ENCODE measurements around the gene IL9.

Gene IL9

DNA sequence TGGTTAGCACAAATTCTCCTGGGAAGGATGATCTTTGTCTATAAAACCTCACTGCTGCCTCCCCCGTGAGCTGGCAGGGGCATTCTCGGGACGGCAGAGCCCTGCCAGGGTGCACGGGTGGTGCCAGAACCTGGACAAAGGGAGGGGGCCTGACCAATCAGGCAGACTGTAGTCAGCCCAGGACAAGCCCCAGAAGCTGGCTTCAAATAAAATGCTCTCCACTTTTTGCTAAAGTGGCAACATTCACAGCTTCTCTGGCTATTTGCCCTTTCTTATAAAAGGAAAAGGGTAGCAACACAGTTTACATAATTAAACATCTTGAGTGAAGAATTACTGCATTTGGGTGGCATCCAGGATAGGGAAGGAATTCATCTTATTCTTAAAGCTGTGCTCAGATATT, 14.4 kb downstream of the IL9 start:
- H3K9ac ChIP-seq (ENCODE audit: low read length) = no peak overlapping the region
- H3K9me2 ChIP-seq (replicated peaks; ENCODE audit: insufficient read depth, low read length) = no peaks in the 10 kb centered on the region
- H3K36me3 ChIP-seq (ENCODE audit: low read length) = no peaks in the 10 kb centered on the region
- H3K27me3 ChIP-seq (ENCODE audit: low read length) = no peaks in the 10 kb centered on the region
- H3K9me3 ChIP-seq (ENCODE audit: insufficient read depth, low read length) = no peaks in the 10 kb centered on the region
- no peaks in the 10 kb centered on the region for H3F3A ChIP-seq (ENCODE audit: insufficient read depth)
- H4K20me1 ChIP-seq (ENCODE audit: low read depth, low read length) = no peaks in the 10 kb centered on the region
- no peak for TF ChIP-seq CTCF (IDR thresholded peaks at IDR 0.05; ENCODE audit: insufficient read depth, low read length, poor library complexity, severe bottlenecking)
- no peak for TF ChIP-seq EZH2phosphoT487 (conservative IDR thresholded peaks at IDR 0.05; ENCODE audit: low read length)
- no peak overlapping the region for H2AFZ ChIP-seq (ENCODE audit: low read depth, low read length, severe bottlenecking)
- no peak overlapping the region for H3K4me2 ChIP-seq (ENCODE audit: low read depth, low read length, poor library complexity, severe bottlenecking)
- H3K79me2 ChIP-seq (ENCODE audit: insufficient read depth, low read length) = no peaks in the 10 kb centered on the region
- H3K27ac ChIP-seq (ENCODE audit: low read depth, low read length) = no peak overlapping the region
- H3K4me3 ChIP-seq (ENCODE audit: insufficient read depth, low read length, poor library complexity, severe bottlenecking) = no peak overlapping the region

DNA sequence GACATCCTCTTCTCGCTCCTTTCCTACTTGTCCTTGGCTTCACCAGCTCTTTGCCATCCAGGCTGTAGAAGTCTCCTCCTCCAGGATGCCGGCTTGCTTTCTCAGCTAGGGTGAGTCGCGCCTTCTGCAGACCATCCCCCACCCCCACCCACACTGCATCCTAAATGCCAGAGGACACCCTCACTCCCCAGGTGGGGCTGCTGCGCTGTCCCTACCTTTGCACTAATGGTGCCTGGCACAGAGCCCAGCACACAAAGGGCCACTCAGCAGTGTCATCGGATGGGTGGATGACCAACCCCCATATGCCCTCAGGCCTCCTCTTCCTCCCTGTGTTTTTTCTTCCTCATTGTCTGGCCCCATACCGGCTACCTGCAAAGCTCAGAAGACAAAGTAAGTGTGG, 14.8 kb downstream of the IL9 start:
- Histone ChIP-seq H2AFZ (ENCODE audit: low read depth, low read length, severe bottlenecking) (no peak overlapping the region), H3K4me2 (ENCODE audit: low read depth, low read length, poor library complexity, severe bottlenecking) (no peak overlapping the region), H3K27ac (ENCODE audit: low read depth, low read length) (no peak overlapping the region), H3F3A (ENCODE audit: insufficient read depth) (no peaks in the 10 kb centered on the region), H3K9ac (ENCODE audit: low read length) (no peak overlapping the region), H3K9me3 (ENCODE audit: insufficient read depth, low read length) (no peaks in the 10 kb centered on the region), H3K4me3 (ENCODE audit: insufficient read depth, low read length, poor library complexity, severe bottlenecking) (no peak overlapping the region), H3K79me2 (ENCODE audit: insufficient read depth, low read length) (no peaks in the 10 kb centered on the region), H3K9me2 (replicated peaks; ENCODE audit: insufficient read depth, low read length) (no peaks in the 10 kb centered on the region), H4K20me1 (ENCODE audit: low read depth, low read length) (no peaks in the 10 kb centered on the region), H3K27me3 (ENCODE audit: low read length) (no peaks in the 10 kb centered on the region), H3K36me3 (ENCODE audit: low read length) (no peaks in the 10 kb centered on the region)
- no peak for TF ChIP-seq CTCF (IDR thresholded peaks at IDR 0.05; ENCODE audit: insufficient read depth, low read length, poor library complexity, severe bottlenecking)
- no peak for TF ChIP-seq EZH2phosphoT487 (conservative IDR thresholded peaks at IDR 0.05; ENCODE audit: low read length)

- no peaks in the 10 kb centered on the region for H3K9me3 ChIP-seq (ENCODE audit: insufficient read depth, low read length)
- no peak overlapping the region for H3K4me3 ChIP-seq (ENCODE audit: insufficient read depth, low read length, poor library complexity, severe bottlenecking)
- H3F3A ChIP-seq (ENCODE audit: insufficient read depth) = no peaks in the 10 kb centered on the region
- TF ChIP-seq CTCF (IDR thresholded peaks at IDR 0.05; ENCODE audit: insufficient read depth, low read length, poor library complexity, severe bottlenecking) (peak; percentile 39), EZH2phosphoT487 (conservative IDR thresholded peaks at IDR 0.05; ENCODE audit: low read length) (no peak)
- H4K20me1 ChIP-seq (ENCODE audit: low read depth, low read length) = no peaks in the 10 kb centered on the region
- H3K27me3 ChIP-seq (ENCODE audit: low read length) = no peaks in the 10 kb centered on the region
- no peak overlapping the region for H3K9ac ChIP-seq (ENCODE audit: low read length)
- H3K36me3 ChIP-seq (ENCODE audit: low read length) = no peaks in the 10 kb centered on the region
- H2AFZ ChIP-seq (ENCODE audit: low read depth, low read length, severe bottlenecking) = no peak overlapping the region
- no peaks in the 10 kb centered on the region for H3K9me2 ChIP-seq (replicated peaks; ENCODE audit: insufficient read depth, low read length)
- H3K79me2 ChIP-seq (ENCODE audit: insufficient read depth, low read length) = no peaks in the 10 kb centered on the region
- H3K27ac ChIP-seq (ENCODE audit: low read depth, low read length) = no peak overlapping the region
- H3K4me2 ChIP-seq (ENCODE audit: low read depth, low read length, poor library complexity, severe bottlenecking) = no peak overlapping the region
These were observed 15.4 kb downstream of the IL9 start for GRCh38 chr5:135880278-135880677.

GRCh38 chr5:135879591-135879990, 16.1 kb downstream of the IL9 start:
- H3K36me3 ChIP-seq (ENCODE audit: low read length) = no peaks in the 10 kb centered on the region
- H4K20me1 ChIP-seq (ENCODE audit: low read depth, low read length) = no peaks in the 10 kb centered on the region
- H3K9ac ChIP-seq (ENCODE audit: low read length) = no peak overlapping the region
- no peaks in the 10 kb centered on the region for H3K9me2 ChIP-seq (replicated peaks; ENCODE audit: insufficient read depth, low read length)
- H3K27ac ChIP-seq (ENCODE audit: low read depth, low read length) = no peak overlapping the region
- H2AFZ ChIP-seq (ENCODE audit: low read depth, low read length, severe bottlenecking) = no peak overlapping the region
- H3K9me3 ChIP-seq (ENCODE audit: insufficient read depth, low read length) = no peaks in the 10 kb centered on the region
- H3F3A ChIP-seq (ENCODE audit: insufficient read depth) = no peaks in the 10 kb centered on the region
- H3K27me3 ChIP-seq (ENCODE audit: low read length) = no peaks in the 10 kb centered on the region
- no peak overlapping the region for H3K4me3 ChIP-seq (ENCODE audit: insufficient read depth, low read length, poor library complexity, severe bottlenecking)
- H3K4me2 ChIP-seq (ENCODE audit: low read depth, low read length, poor library complexity, severe bottlenecking) = no peak overlapping the region
- no peaks in the 10 kb centered on the region for H3K79me2 ChIP-seq (ENCODE audit: insufficient read depth, low read length)
- TF ChIP-seq EZH2phosphoT487 (conservative IDR thresholded peaks at IDR 0.05; ENCODE audit: low read length) (no peak), CTCF (IDR thresholded peaks at IDR 0.05; ENCODE audit: insufficient read depth, low read length, poor library complexity, severe bottlenecking) (no peak)
